Jurkat, Clone E6-1 (cell line): ENCODE results near the gene ABCG1.

Experiments used
- DNase-seq: peaks from one replicate; pipeline ENCODE4 v3.0.0-alpha.2; 2011; ENCODE audit warnings: low read depth, low spot score
- H3K4me3 ChIP-seq: 2 replicates; pipeline ENCODE4 v1.5.1; 2011; ENCODE audit warnings: mild to moderate bottlenecking, low read length, control low read depth, moderate library complexity

The ABCG1 gene

GRCh38 chr21:42242611-42243010, 23.7 kb downstream of the ABCG1 start:
- no peak for DNase-seq
- H3K4me3 ChIP-seq: no peak overlapping the region

GRCh38 chr21:42243026-42243425, 24.1 kb downstream of the ABCG1 start:
- H3K4me3 ChIP-seq: no peak overlapping the region
- DNase-seq: no peak

- no peak overlapping the region for H3K4me3 ChIP-seq
- DNase-seq: no peak
These were observed 26.6 kb downstream of the ABCG1 start for GRCh38 chr21:42245331-42246193.

- DNase-seq: no peak
- no peak overlapping the region for H3K4me3 ChIP-seq
These were observed 28.8 kb downstream of the ABCG1 start for GRCh38 chr21:42247716-42248115.

GRCh38 chr21:42248241-42248640, 29.3 kb downstream of the ABCG1 start:
- DNase-seq: no peak

GRCh38 chr21:42248783-42249597, 30.1 kb downstream of the ABCG1 start:
- DNase-seq: no peak

More at GRCh38 chr21:42248241-42248640, 29.3 kb downstream of the ABCG1 start:
- no peak overlapping the region for H3K4me3 ChIP-seq

GRCh38 chr21:42250422-42251403, 31.8 kb downstream of the ABCG1 start:
- no peak overlapping the region for H3K4me3 ChIP-seq
- DNase-seq: no peak

More at GRCh38 chr21:42248783-42249597, 30.1 kb downstream of the ABCG1 start:
- no peak overlapping the region for H3K4me3 ChIP-seq

- no peak overlapping the region for H3K4me3 ChIP-seq
- DNase-seq: no peak
These were observed 32.8 kb downstream of the ABCG1 start for GRCh38 chr21:42251654-42252324.

GRCh38 chr21:42252325-42252654, 33.4 kb downstream of the ABCG1 start:
- H3K4me3 ChIP-seq: no peak overlapping the region
- DNase-seq: no peak

GRCh38 chr21:42252778-42253340, 33.9 kb downstream of the ABCG1 start:
- no peak overlapping the region for H3K4me3 ChIP-seq
- no peak for DNase-seq

- no peak overlapping the region for H3K4me3 ChIP-seq
- DNase-seq: no peak
These were observed 34.5 kb downstream of the ABCG1 start for GRCh38 chr21:42253466-42253865.

GRCh38 chr21:42254083-42254482, 35.1 kb downstream of the ABCG1 start:
- no peak overlapping the region for H3K4me3 ChIP-seq
- no peak for DNase-seq

GRCh38 chr21:42254651-42255601, 36.0 kb downstream of the ABCG1 start:
- no peak for DNase-seq
- H3K4me3 ChIP-seq: no peak overlapping the region

GRCh38 chr21:42255825-42256224, 36.9 kb downstream of the ABCG1 start:
- H3K4me3 ChIP-seq: no peak overlapping the region
- DNase-seq: no peak

GRCh38 chr21:42256316-42256715, 37.4 kb downstream of the ABCG1 start:
- DNase-seq: no peak
- no peak overlapping the region for H3K4me3 ChIP-seq

- DNase-seq: no peak
- H3K4me3 ChIP-seq: no peak overlapping the region
These were observed 38.3 kb downstream of the ABCG1 start for GRCh38 chr21:42257091-42257765.
